H9 (cell line): Measurements from ENCODE around the gene METTL1. TPM values are rescaled to one million over a fixed set of nuclear protein-coding genes. Genes with fewer than 3 reads are reported as not detected.

Source experiments
- DNase-seq: peaks from one replicate; pipeline ENCODE4 v3.0.0-alpha.2; 2017
- H2AFZ ChIP-seq: one replicate; pipeline ENCODE4 v1.6.1; 2013; ENCODE audit warnings: mild to moderate bottlenecking, low read length, control low read depth, moderate library complexity
- H2AK5ac ChIP-seq: 2 replicates; pipeline ENCODE4 v1.6.1; 2013; ENCODE audit warnings: low read length, control low read depth, mixed read lengths; ENCODE audit not compliant: insufficient read length
- H2BK120ac ChIP-seq: one replicate; pipeline ENCODE4 v1.6.1; 2013; ENCODE audit warnings: low read depth, mild to moderate bottlenecking, low read length, control low read depth, inconsistent platforms; ENCODE audit not compliant: poor library complexity, severe bottlenecking
- H2BK12ac ChIP-seq: 2 replicates; pipeline ENCODE4 v1.6.1; 2013; ENCODE audit warnings: low read length, control low read depth, mixed read lengths, low read depth; ENCODE audit not compliant: insufficient read length
- H2BK15ac ChIP-seq: 2 replicates; pipeline ENCODE4 v1.6.1; 2013; ENCODE audit warnings: low read depth, low read length, control low read depth
- H2BK20ac ChIP-seq: one replicate; pipeline ENCODE4 v1.6.1; 2013; ENCODE audit warnings: low read depth, mild to moderate bottlenecking, low read length, control low read depth, inconsistent platforms; ENCODE audit not compliant: poor library complexity, severe bottlenecking
- H2BK5ac ChIP-seq: 2 replicates; pipeline ENCODE4 v1.6.1; 2013; ENCODE audit warnings: low read length, control low read depth, mixed read lengths; ENCODE audit not compliant: insufficient read length
- H3K14ac ChIP-seq: 2 replicates; pipeline ENCODE4 v1.6.1; 2013; ENCODE audit warnings: low read length, control low read depth; ENCODE audit not compliant: insufficient read depth
- H3K18ac ChIP-seq: 2 replicates; pipeline ENCODE4 v1.6.1; 2013; ENCODE audit warnings: low read depth, mild to moderate bottlenecking, mixed read lengths, low read length, control low read depth; ENCODE audit not compliant: insufficient read length
- H3K23ac ChIP-seq: 2 replicates; pipeline ENCODE4 v1.6.1; 2013; ENCODE audit warnings: low read length, control low read depth, mixed read lengths, low read depth; ENCODE audit not compliant: insufficient read length
- H3K23me2 ChIP-seq: 2 replicates; pipeline ENCODE4 v1.6.1; 2013; ENCODE audit warnings: low read depth, mild to moderate bottlenecking, mixed read lengths, low read length, control low read depth; ENCODE audit not compliant: insufficient read length, poor library complexity, severe bottlenecking
- H3K27ac ChIP-seq: 2 replicates; pipeline ENCODE4 v1.5.1; 2013; ENCODE audit warnings: low read length, control low read depth, mixed read lengths, low read depth; ENCODE audit not compliant: insufficient read length
- H3K27me3 ChIP-seq: 2 replicates; pipeline ENCODE4 v1.6.1; 2013; ENCODE audit warnings: low read length, control low read depth, inconsistent platforms; ENCODE audit not compliant: insufficient read depth
- H3K4ac ChIP-seq: 2 replicates; pipeline ENCODE4 v1.6.1; 2013; ENCODE audit warnings: low read depth, mild to moderate bottlenecking, control low read depth, inconsistent platforms, low read length, moderate library complexity
- H3K4me1 ChIP-seq: 2 replicates; pipeline ENCODE4 v1.6.1; 2013; ENCODE audit warnings: low read length, control low read depth, inconsistent platforms; ENCODE audit not compliant: insufficient read depth
- H3K4me2 ChIP-seq: 2 replicates; pipeline ENCODE4 v1.6.1; 2013; ENCODE audit warnings: low read length, control low read depth, mixed read lengths; ENCODE audit not compliant: insufficient read length, insufficient read depth
- H3K56ac ChIP-seq: 2 replicates; pipeline ENCODE4 v1.6.1; 2013; ENCODE audit warnings: low read depth, mild to moderate bottlenecking, mixed read lengths, low read length, control low read depth; ENCODE audit not compliant: insufficient read length
- H3K79me1 ChIP-seq: 2 replicates; pipeline ENCODE4 v1.6.1; 2013; ENCODE audit warnings: low read depth, mild to moderate bottlenecking, moderate library complexity, low read length, control low read depth, inconsistent platforms; ENCODE audit not compliant: insufficient read depth, poor library complexity, severe bottlenecking
- H3K79me2 ChIP-seq: 2 replicates; pipeline ENCODE4 v1.6.1; 2013; ENCODE audit warnings: low read length, control low read depth, inconsistent platforms; ENCODE audit not compliant: insufficient read depth
- H3K9ac ChIP-seq: 2 replicates; pipeline ENCODE4 v1.6.1; 2013; ENCODE audit warnings: low read length, control low read depth, mixed read lengths; ENCODE audit not compliant: insufficient read length; ENCODE audit errors: extremely low read depth
- H3K9me3 ChIP-seq: one replicate; pipeline ENCODE4 v1.6.1; 2013; ENCODE audit warnings: low read depth, low read length, inconsistent platforms; ENCODE audit not compliant: control insufficient read depth
- H3T11ph ChIP-seq: one replicate; pipeline ENCODE4 v1.6.1; 2013; ENCODE audit warnings: mild to moderate bottlenecking, low read length, control low read depth, inconsistent platforms
- H4K20me1 ChIP-seq: one replicate; pipeline ENCODE4 v1.6.1; 2013; ENCODE audit not compliant: control insufficient read depth, insufficient read length, insufficient read depth
- H4K5ac ChIP-seq: 2 replicates; pipeline ENCODE4 v1.6.1; 2013; ENCODE audit warnings: low read depth, mild to moderate bottlenecking, mixed read lengths, low read length, control low read depth; ENCODE audit not compliant: insufficient read length
- H4K8ac ChIP-seq: replicated peaks from 2 replicates; pipeline ENCODE4 v1.6.1; 2013; ENCODE audit warnings: low read length, control low read depth, mixed read lengths, low read depth; ENCODE audit not compliant: insufficient read length
- H4K91ac ChIP-seq: 2 replicates; pipeline ENCODE4 v1.6.1; 2013; ENCODE audit warnings: low read depth, mild to moderate bottlenecking, moderate library complexity, mixed read lengths, low read length, control low read depth; ENCODE audit not compliant: insufficient read length
- H3K27ac Mint-ChIP-seq, 3 experiments: 2 replicates in 2 of 3; 3 replicates in 1 of 3; pipeline ENCODE4 v1.8.0; 2020 to 2021; ENCODE audit warnings: mixed read lengths in 3 of 3, mild to moderate bottlenecking in 1 of 3, moderate library complexity in 1 of 3
- H3K27me3 Mint-ChIP-seq: 2 replicates; pipeline ENCODE4 v1.8.0; 2021; ENCODE audit warnings: low read depth, mild to moderate bottlenecking, moderate library complexity, mixed read lengths
- H3K36me3 Mint-ChIP-seq, 3 experiments: 2 replicates in 2 of 3; 3 replicates in 1 of 3; pipeline ENCODE4 v1.8.0; 2020 to 2021; ENCODE audit warnings: low read depth in 3 of 3, mixed read lengths in 3 of 3; ENCODE audit not compliant: insufficient read depth in 1 of 3
- H3K4me1 Mint-ChIP-seq, 2 experiments: 2 replicates each; pipeline ENCODE4 v1.8.0; 2020; ENCODE audit warnings: mixed read lengths in 2 of 2
- H3K4me3 Mint-ChIP-seq, 2 experiments: 2 replicates in 1 of 2; 3 replicates in 1 of 2; pipeline ENCODE4 v1.8.0; 2020 to 2021; ENCODE audit warnings: mild to moderate bottlenecking in 2 of 2, mixed read lengths in 2 of 2, moderate library complexity in 1 of 2
- H3K9me3 Mint-ChIP-seq, 2 experiments: 2 replicates in 1 of 2; 3 replicates in 1 of 2; pipeline ENCODE4 v1.8.0; 2020; ENCODE audit warnings: mild to moderate bottlenecking in 2 of 2, mixed read lengths in 2 of 2, moderate library complexity in 1 of 2
- WGBS: extraction: QIAGEN DNeasy Blood & Tissue Kit; methylation state at CpG from one replicate; pipeline ENCODE4 v1.1.7; 2013; ENCODE audit warnings: missing lambda C conversion rate, low lambda C conversion rate, mixed read lengths; ENCODE audit not compliant: insufficient read length; ENCODE audit errors: extremely low coverage; 5-methylcytosine and 5-hydroxymethylcytosine counted together
- total RNA-seq: library from RNA; stranded (reverse); gene quantifications from 2 replicates; pipeline ENCODE4 v1.2.1, GENCODE V29; 2021
- TF ChIP-seq, protein P1 (sequence below): fragments of 200-600 bp; sonication (generic); conservative IDR thresholded peaks from 3 replicates; pipeline ENCODE4 v1.8.0; 2021; ENCODE audit warnings: antibody characterized with exemption, mild to moderate bottlenecking

METTL1 gene
- total RNA-seq, 1 experiment from 2014 or later, result 58.4 TPM

DNA sequence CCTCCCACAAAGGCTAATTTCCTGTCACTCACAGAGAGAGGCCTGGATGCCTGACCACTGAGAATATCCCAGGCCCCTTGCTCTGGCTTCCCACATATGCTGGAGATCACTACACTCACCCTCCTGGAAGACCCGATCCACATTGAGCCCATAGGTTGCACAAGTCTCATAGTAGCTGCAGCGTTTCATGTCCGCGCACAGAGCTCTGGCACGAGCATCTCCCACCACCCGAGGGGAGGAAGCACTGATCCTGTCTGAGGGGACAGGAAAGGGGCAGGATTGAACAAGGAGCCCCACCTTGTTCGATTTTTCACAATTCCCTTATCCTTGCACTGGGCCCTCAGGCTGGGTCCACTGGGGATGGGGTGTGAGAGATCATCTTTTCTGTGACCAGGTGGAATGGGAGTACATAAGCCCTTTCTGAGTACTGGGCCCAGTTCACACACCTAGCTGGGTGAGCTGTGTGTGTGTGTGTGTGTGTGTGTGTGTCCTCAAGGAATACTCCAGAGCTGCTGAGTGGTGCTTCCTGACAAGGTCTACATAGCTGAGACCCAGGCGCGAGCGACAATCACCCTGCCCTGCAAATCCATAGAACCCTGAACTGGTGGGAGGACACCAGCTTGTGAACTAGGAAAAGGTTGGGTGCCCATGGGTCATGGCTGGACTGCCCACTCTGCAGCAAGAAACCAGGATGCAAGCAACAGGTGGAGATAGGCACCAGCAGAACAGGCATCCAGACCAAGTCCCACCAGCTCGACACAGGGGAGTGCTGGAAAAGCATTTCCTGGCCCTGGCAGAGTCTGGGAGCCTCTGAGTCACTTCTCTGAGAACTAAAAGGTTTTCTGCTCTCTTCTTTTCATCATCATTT lies 38.9 kb downstream of the METTL1 start:
- Histone ChIP-seq H2BK5ac (no peak overlapping the region), H4K5ac (no peak overlapping the region), H4K91ac (no peak overlapping the region), H2BK12ac (no peak overlapping the region), H3K14ac (no peak overlapping the region), H3K56ac (no peak overlapping the region), H3K27ac (no peak overlapping the region), H3K27me3 (peaks cover 41% of the 10 kb centered on the region), H3K23ac (no peak overlapping the region), H3K9ac (no peak overlapping the region), H3K4me1 (no peaks in the 10 kb centered on the region), H2AFZ (no peak overlapping the region), H3K18ac (no peak overlapping the region), H2BK20ac (no peak overlapping the region), H3T11ph (no peak overlapping the region), H2BK15ac (no peak overlapping the region), H3K79me1 (no peaks in the 10 kb centered on the region), H3K79me2 (no peaks in the 10 kb centered on the region), H4K8ac (no peak overlapping the region), H3K4me2 (no peak overlapping the region), H2AK5ac (no peak overlapping the region), H3K9me3 (no peaks in the 10 kb centered on the region), H3K4ac (no peak overlapping the region), H3K23me2 (peaks cover 12% of the 10 kb centered on the region), H2BK120ac (no peak overlapping the region), H4K20me1 (peaks cover 2% of the 10 kb centered on the region)
- WGBS, result no CpG with 5 or more reads among the region's 11 CpGs
- Mint-ChIP-seq H3K27me3 (peaks cover 98% of the 10 kb centered on the region), H3K4me1 (peaks cover 12 to 24% of the 10 kb centered on the region in 2 experiments), H3K36me3 (no peaks in the 10 kb centered on the region), H3K4me3 (peak overlapping the region in 1 of 2 experiments; percentile 33; a peak in 1 of 5 replicates), H3K9me3 (no peaks in the 10 kb centered on the region; a peak in 1 of 5 replicates), H3K27ac (peak overlapping the region in 1 of 3 experiments; percentile 29; a peak in 1 of 7 replicates)
- TF ChIP-seq, protein P1, sequence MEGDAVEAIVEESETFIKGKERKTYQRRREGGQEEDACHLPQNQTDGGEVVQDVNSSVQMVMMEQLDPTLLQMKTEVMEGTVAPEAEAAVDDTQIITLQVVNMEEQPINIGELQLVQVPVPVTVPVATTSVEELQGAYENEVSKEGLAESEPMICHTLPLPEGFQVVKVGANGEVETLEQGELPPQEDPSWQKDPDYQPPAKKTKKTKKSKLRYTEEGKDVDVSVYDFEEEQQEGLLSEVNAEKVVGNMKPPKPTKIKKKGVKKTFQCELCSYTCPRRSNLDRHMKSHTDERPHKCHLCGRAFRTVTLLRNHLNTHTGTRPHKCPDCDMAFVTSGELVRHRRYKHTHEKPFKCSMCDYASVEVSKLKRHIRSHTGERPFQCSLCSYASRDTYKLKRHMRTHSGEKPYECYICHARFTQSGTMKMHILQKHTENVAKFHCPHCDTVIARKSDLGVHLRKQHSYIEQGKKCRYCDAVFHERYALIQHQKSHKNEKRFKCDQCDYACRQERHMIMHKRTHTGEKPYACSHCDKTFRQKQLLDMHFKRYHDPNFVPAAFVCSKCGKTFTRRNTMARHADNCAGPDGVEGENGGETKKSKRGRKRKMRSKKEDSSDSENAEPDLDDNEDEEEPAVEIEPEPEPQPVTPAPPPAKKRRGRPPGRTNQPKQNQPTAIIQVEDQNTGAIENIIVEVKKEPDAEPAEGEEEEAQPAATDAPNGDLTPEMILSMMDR, result no peak
- DNase-seq, result no peak
